Measurements from ENCODE around the gene HOXC9. TPM values are rescaled to one million over a fixed set of nuclear protein-coding genes. Genes with fewer than 3 reads are reported as not detected.

The HOXC9 gene
- total RNA-seq, 1 donor from 2014 or later, result 10.2 TPM

DNA sequence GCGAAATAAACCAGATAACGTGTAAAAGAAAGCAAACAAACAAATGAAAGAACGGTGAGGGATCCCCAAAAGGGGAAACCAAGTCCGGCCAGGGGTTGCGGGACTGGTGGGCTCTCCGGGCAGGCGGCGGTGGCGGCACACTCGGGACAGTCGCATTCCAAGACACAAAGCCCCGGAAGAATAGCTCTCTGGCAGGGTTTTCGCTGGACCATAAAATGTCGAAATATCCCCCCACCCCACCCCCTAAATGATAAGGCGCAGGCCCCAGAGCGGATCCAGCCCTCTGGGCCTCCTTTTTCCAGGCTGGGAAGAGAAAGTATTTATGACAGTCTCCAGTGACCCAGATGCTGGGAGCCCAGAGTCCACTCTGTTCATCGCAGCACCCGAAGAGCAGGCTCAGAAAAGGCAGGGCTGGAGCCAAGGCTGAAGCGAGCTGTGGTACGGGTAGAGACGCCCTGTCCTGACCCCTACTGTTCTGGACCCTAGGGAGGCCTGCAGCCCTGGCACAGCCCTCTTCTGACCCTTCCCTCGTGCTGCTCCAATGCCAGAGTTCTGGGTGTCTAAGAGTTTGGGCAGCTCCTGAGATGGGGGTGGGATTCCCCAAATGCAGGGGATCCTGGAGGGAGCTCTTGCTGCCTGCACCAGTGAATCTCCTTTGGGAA lies 6.7 kb downstream of the HOXC9 start:
- DNase-seq (ENCODE audit: low spot score) (no peak), ATAC-seq (peak; percentile 7)
- intact Hi-C loops (cut with DNase I), result loop anchor here (5.0 kb wide), 1 partner anchor 196 kb away; no protein-coding TSS in a partner anchor

DNA sequence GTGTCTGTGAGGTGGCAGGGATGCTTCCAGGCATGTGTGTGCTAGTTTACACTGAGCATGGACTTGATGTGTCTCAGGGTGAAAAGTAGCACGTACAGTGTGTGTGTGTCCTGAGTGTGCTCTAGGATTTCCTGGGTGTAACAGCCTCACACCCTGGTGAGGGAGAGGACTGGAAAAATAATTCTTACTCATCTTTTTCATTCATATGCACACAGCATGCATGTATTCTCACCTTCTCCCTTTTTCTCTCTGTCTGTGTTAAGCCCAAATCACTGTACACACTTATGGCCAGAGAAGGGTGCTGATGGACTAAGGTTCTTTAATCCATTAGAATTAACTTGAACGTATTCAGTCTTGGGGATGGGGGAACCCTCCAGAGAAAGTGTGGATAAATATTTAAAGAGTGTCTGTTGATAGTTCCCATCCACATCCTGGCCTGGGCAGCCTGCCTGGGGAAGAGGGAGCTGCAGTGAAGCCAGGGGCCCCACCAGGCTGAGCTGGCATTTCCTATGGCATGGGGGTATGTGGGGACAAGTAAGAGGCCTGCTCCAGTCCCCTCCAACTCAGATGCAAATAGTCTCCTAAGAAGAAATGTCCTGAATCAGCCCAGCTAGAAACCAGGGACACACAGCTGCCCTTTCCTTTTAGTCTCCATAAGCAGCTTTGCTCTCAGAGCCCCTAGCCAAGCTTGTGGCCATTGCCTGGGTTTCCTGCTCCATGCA lies 7.7 kb downstream of the HOXC9 start:
- intact Hi-C loops (cut with DNase I), result loop anchor here (5.0 kb wide), 1 partner anchor 195 kb away; no protein-coding TSS in a partner anchor
- ATAC-seq (no peak), DNase-seq (ENCODE audit: low spot score) (no peak)

DNA sequence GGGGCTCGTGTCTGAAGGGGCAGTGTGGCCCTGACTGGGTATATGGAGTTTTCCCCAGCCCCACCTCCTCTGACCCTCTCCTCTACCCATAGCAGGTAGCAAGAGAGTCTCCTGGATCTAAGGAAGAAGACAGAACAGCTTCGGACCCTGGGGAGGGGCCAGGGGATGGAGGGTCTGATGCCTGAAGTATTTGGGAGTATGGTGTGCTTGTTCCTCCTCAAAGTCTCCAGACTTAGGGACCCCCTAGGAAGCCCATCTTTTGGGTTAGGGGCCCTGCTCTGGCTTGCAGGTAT lies 8.2 kb downstream of the HOXC9 start:
- intact Hi-C loops (cut with DNase I), result loop anchor here (5.0 kb wide), 1 partner anchor 194 kb away; no protein-coding TSS in a partner anchor
- ATAC-seq, result no peak
- no peak for DNase-seq (ENCODE audit: low spot score)

DNA sequence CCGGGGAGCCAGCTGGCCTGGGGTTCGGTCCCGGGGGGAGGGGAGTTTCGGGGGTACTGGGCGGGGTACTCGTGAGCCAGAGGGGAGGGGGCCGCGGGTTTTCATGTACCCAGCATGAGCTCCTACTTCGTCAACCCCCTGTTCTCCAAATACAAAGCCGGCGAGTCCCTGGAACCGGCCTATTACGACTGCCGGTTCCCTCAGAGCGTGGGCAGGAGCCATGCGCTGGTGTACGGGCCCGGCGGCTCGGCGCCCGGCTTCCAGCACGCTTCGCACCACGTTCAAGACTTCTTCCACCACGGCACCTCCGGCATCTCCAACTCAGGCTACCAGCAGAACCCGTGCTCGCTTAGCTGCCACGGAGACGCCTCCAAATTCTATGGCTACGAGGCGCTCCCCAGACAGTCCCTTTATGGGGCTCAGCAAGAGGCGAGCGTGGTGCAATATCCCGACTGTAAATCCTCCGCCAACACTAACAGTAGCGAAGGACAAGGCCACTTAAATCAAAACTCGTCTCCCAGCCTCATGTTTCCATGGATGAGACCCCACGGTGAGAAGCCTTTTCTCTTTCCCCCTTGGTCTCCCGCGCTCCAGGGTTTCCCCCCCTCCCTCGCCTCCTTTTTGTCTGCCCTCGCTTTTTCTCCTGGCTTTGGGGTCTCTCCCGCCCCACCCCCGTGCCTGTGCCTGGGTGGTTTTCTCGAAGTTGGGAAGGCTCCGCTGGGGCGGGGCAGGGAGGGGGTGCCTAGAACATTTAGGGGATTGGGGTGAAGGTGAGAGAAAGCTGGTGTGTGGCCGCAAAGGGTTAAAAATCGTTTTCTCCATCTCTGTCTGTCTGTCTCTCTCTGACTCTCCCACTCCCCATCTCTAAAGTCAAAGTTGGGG lies 9.5 kb downstream of the HOXC9 start:
- no peak for DNase-seq (ENCODE audit: low spot score)
- ATAC-seq, result peak; percentile 21
- intact Hi-C loops (cut with DNase I), result loop anchor here (5.0 kb wide), 1 partner anchor 193 kb away; no protein-coding TSS in a partner anchor

DNA sequence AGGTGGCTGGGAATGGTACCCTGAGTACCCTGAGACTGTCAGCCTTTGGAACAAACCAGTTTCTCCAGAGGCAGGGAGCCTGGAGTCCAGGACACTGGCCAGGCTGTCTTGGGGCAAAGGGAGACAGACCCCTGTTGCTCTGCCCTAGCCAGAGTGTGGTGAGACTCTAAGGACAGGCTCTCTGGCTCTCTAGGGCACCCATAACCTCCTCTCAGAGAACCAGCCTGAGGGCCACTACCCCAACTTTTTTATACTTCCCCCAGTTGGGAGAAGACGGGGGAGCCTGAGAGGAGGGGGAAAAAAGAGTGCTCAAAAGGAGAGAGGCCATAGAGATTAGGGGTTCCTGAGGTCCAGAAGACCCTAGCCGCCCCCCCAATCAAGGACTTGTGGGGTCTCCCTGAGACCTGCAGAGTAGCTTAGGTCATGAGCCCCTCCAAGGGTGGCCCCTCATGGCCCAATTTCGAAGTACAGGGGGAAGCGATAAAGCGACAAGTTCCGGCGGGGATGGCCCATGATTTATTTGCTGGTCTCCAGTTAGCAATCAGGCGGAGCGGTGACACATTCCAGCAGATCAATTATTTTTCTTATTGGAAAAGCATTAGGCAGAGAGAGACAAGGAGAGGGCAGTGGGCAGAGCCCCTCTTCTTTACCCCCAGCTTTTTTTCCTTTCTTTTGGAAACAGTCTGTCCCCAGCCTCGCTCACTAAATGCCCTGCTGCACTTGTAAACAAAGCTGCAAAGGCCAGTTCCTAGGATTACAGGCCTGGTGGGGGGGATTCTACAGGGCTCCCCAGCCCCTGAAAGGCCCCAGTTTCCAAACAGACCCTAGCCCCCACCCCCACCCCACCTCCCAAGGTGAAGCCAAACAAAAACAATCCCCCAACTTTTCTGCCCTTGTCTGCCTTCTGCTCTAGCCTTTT lies 10.4 kb downstream of the HOXC9 start:
- intact Hi-C loops (cut with DNase I), result no loop called here
- no peak for ATAC-seq
- DNase-seq (ENCODE audit: low spot score), result no peak

DNA sequence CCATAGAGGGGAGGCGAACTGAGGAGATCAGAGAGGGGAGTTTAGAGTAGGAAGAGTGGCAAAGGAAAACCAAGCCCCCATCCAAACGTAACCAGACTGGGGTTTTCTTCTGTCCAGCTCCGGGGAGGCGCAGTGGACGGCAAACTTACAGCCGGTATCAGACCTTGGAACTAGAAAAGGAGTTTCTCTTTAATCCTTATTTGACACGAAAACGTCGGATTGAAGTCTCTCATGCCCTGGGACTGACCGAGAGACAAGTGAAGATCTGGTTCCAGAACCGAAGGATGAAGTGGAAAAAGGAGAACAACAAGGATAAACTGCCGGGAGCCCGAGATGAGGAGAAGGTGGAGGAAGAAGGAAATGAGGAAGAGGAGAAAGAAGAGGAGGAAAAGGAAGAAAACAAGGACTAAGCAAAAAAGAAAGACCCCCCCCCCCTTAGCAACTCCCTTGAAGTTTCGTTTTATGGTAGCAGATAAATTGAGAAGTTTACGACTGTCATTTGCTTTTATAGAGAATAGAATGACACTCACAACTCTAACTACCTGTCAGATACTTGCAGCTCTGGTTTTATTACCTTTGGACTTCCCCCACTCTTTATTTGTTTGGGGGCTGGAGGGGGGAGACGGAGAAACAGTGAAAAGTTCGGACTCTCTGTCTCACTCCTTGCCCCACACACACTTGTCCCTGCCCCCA lies 11.2 kb downstream of the HOXC9 start:
- DNase-seq (ENCODE audit: low spot score) (no peak), ATAC-seq (no peak)
- intact Hi-C loops (cut with DNase I), result no loop called here

DNA sequence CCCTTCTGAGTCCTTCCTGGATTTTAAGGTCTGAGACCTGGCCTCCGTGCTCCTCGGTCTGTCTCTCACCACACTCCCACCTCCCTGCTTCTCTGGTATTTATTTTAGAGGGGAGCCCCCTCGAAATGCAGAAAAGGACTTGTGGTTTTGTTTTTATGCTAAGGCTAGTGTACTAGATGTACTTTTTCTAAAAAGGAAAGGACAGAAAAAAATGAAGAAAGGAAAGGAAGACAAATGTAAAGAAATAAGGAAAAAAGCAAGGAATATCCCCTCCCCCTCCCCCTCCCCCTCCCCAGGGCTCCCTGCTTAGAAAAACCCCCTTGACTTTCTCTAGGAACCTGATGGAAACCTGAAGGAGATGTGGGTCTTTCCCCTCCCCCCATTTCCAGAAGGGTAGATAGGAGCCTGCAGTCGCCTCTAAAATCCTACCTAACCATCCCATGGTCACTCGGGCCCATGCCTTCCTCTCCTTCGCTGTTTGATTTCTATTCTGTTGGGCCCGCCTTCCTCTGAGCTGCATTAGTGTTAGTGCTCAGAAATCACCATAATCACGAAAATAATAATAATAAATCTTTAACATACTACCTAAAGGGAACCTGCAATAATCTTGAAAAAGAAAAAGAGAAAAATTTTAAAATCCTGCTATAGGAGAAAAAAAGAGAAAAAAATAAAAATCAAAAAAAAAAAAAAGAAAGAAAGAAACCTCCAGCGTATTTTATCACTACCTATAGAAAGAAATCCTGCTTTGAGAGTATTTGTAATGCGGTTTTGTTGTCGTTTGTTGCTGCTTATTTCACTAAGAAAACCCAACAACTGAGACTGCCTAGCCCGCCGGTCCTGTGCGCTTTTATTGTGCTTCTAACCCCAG lies 11.9 kb downstream of the HOXC9 start:
- ATAC-seq, result no peak
- no peak for DNase-seq (ENCODE audit: low spot score)
- intact Hi-C loops (cut with DNase I), result no loop called here

DNA sequence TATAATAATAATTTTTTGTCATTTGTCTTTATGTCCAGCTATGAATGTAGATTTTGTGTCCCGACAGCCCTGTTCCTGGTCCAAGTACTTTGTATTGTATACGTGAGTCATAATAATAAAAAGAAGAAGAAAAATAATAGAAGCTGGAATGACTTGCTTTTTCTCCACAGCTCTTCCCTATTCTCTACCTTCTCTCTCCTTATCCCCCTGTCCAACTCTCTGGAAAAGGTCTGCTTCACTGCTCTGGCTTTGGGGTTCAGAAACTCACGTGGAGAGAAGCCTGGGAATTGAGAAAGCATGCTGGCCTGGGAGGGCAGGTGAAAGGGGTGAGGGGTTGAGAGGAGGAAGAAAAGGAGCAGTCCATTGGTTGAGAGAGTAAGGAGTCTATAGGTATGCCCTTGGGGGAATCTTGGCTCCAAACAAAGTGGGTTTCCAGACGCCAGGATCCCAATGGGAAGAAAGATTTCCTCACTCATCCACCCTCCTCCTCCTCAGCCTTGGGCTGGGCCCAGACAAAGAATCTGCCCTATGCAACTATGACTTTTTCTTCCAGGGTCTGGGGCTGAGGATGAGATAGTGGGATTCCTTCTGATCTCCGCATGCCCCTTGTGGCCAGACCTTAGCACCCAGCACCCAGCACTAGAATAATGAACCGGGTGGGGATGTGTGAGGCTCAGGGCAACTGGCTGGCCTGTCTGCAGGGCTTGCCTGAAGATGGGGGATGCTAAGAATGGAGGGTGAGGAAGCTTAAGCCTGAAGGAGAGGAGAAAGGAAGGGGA lies 12.9 kb downstream of the HOXC9 start:
- intact Hi-C loops (cut with DNase I), result no loop called here
- ATAC-seq (no peak), DNase-seq (ENCODE audit: low spot score) (no peak)

GRCh38 chr12:54014377-54015017 lies 14.5 kb downstream of the HOXC9 start:
- intact Hi-C loops (cut with DNase I), result no loop called here
- DNase-seq (ENCODE audit: low spot score) (no peak), ATAC-seq (no peak)

- no peak for DNase-seq (ENCODE audit: low spot score)
- intact Hi-C loops (cut with DNase I), result no loop called here
- no peak for ATAC-seq
Observed at GRCh38 chr12:54015018-54015931, 15.3 kb downstream of the HOXC9 start.

DNA sequence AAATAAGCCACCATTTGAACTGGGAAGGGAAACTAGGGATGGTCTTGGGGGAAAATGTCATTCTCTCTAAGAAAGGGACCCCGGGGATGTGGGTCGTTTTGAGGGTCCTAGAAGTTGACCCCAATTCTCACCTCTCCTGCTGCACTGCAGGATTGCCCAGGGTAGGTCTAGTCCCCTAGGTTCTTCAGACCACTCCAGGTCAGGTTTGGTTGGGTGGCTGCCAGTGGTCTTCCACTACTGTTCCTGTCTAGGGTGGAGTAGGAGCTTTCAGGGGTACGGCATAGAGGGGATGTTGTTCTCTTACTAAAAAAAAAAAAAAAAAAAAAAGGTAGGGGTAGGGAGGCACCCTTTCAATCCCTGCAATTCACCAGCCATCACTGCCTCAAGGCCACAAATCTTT lies 16.1 kb downstream of the HOXC9 start:
- intact Hi-C loops (cut with DNase I), result no loop called here
- no peak for DNase-seq (ENCODE audit: low spot score)
- ATAC-seq, result no peak

DNA sequence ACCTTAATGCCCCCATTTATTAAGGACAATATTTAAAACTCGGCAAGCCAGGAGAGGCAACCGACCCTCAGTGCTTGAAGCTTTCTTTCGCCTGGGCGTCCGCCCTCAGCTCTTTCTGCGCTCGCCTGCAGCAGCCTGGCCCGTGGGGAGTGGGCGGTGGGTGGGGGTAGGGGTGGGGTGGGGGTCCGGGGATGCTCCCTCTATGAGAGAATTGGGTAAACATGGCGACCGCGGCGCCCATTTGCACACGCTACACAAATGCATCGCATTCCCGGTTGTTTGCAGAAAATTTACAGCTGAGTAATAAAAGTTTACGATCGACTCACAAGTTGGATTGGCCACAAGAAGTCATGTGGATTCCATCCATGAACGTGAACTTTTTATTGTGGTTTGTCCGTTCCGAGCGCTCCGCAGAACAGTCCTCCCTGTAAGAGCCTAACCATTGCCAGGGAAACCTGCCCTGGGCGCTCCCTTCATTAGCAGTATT lies 16.6 kb downstream of the HOXC9 start:
- DNase-seq (ENCODE audit: low spot score), result no peak
- intact Hi-C loops (cut with DNase I), result no loop called here

GRCh38 chr12:54017027-54017788 lies 17.2 kb downstream of the HOXC9 start:
- ATAC-seq (peak; percentile 33), DNase-seq (ENCODE audit: low spot score) (no peak)
- intact Hi-C loops (cut with DNase I), result no loop called here

More for the DNA sequence above, 16.6 kb downstream of the HOXC9 start:
- peak; percentile 31 for ATAC-seq

- peak; percentile 95 for DNase-seq (ENCODE audit: low spot score)
- ATAC-seq, result peak; percentile 92
- intact Hi-C loops (cut with DNase I), result no loop called here
Observed at GRCh38 chr12:54017878-54018467, 18.0 kb downstream of the HOXC9 start.

Measured in sciatic nerve (tissue), 2 donors.